GM12872 (cell line): ENCODE data around the gene IQCE.

Experiments
- CTCF ChIP-seq: IDR thresholded peaks from 3 replicates; pipeline ENCODE4 v1.5.1; 2011; ENCODE audit warnings: low read depth, mild to moderate bottlenecking, low read length, moderate library complexity; ENCODE audit not compliant: insufficient read depth

Gene IQCE

GRCh38 chr7:2544541-2545188, 14.1 kb upstream of the IQCE start:
- TF ChIP-seq CTCF, result no peak

GRCh38 chr7:2545746-2546425, 12.9 kb upstream of the IQCE start:
- TF ChIP-seq CTCF, result no peak

GRCh38 chr7:2546776-2547586, 11.8 kb upstream of the IQCE start:
- TF ChIP-seq CTCF, result no peak

GRCh38 chr7:2551418-2551817, 7.4 kb upstream of the IQCE start:
- no peak for TF ChIP-seq CTCF

GRCh38 chr7:2553108-2553507, 5.7 kb upstream of the IQCE start:
- TF ChIP-seq CTCF, result no peak

GRCh38 chr7:2553831-2554581, 4.8 kb upstream of the IQCE start:
- no peak for TF ChIP-seq CTCF

GRCh38 chr7:2554661-2555111, 4.1 kb upstream of the IQCE start:
- peak; percentile 11; the same call in 1 of the 3 replicates for TF ChIP-seq CTCF
